ENCODE measurements around the gene CASD1.

The CASD1 gene

DNA sequence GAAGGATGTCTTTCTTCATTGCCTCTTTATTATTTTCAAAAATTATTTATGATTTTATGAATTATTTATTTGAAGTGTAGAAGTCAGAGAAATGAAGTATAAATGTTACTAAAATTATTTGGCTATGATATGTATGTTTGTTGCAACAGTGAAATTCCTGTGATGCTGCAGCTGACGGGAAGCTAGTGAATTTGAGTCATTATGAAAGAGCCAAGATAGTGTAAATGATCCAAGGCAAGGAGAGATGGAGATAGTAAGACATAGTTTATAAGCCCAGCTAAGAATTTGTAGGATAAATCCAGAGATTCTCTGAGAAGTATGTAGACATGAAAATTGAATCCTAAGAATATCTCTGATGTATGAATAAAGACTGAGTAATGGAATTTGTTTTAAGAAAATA is 30.8 kb downstream of the CASD1 start:
- no peak for ATAC-seq (ENCODE audit: low read depth)
- TF ChIP-seq, protein P1, sequence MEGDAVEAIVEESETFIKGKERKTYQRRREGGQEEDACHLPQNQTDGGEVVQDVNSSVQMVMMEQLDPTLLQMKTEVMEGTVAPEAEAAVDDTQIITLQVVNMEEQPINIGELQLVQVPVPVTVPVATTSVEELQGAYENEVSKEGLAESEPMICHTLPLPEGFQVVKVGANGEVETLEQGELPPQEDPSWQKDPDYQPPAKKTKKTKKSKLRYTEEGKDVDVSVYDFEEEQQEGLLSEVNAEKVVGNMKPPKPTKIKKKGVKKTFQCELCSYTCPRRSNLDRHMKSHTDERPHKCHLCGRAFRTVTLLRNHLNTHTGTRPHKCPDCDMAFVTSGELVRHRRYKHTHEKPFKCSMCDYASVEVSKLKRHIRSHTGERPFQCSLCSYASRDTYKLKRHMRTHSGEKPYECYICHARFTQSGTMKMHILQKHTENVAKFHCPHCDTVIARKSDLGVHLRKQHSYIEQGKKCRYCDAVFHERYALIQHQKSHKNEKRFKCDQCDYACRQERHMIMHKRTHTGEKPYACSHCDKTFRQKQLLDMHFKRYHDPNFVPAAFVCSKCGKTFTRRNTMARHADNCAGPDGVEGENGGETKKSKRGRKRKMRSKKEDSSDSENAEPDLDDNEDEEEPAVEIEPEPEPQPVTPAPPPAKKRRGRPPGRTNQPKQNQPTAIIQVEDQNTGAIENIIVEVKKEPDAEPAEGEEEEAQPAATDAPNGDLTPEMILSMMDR (IDR thresholded peaks at IDR 0.05; ENCODE audit: poor library complexity, severe bottlenecking), result no peak
- DNase-seq (ENCODE audit: low spot score), result no peak
- Histone ChIP-seq H3K36me3 (ENCODE audit: low read depth) (peaks cover 9% of the 10 kb centered on the region), H3K9me3 (ENCODE audit: severe bottlenecking) (no peaks in the 10 kb centered on the region), H3K4me1 (ENCODE audit: insufficient read depth, poor library complexity, severe bottlenecking) (no peaks in the 10 kb centered on the region), H3K27ac (ENCODE audit: poor library complexity, severe bottlenecking) (no peak overlapping the region), H3K4me3 (ENCODE audit: severe bottlenecking) (no peak overlapping the region), H3K27me3 (ENCODE audit: insufficient read depth, poor library complexity, severe bottlenecking) (no peaks in the 10 kb centered on the region)

DNA sequence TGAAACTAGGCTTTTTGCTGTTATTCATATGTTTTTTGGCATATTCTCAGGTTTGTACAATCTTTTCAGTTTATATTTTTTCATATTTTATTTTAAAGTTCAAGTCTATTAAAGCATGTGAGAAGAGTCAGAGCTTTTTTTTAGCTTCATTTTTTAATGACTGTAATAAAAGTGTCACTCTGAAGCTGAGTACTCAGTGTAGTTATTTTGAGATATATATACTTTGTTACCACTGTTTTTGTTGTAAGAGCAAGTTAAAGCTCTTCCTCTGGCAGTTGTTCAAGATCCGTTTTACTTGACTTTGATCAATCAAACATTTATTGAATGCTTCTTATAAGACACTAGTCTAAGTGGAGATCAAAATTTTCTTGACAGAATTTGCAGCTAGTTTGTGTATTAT is 37.5 kb downstream of the CASD1 start:
- H3K27me3 ChIP-seq (ENCODE audit: insufficient read depth, poor library complexity, severe bottlenecking), result no peaks in the 10 kb centered on the region
- ATAC-seq (ENCODE audit: low read depth), result no peak
- DNase-seq (ENCODE audit: low spot score), result no peak
- H3K36me3 ChIP-seq (ENCODE audit: low read depth), result peaks cover 4% of the 10 kb centered on the region; the same call in 1 of the 2 replicates
- no peaks in the 10 kb centered on the region for H3K9me3 ChIP-seq (ENCODE audit: severe bottlenecking)
- H3K27ac ChIP-seq (ENCODE audit: poor library complexity, severe bottlenecking), result no peak overlapping the region
- TF ChIP-seq, protein P1 (IDR thresholded peaks at IDR 0.05; ENCODE audit: poor library complexity, severe bottlenecking), result no peak
- H3K4me1 ChIP-seq (ENCODE audit: insufficient read depth, poor library complexity, severe bottlenecking), result no peaks in the 10 kb centered on the region
- H3K4me3 ChIP-seq (ENCODE audit: severe bottlenecking), result no peak overlapping the region

DNA sequence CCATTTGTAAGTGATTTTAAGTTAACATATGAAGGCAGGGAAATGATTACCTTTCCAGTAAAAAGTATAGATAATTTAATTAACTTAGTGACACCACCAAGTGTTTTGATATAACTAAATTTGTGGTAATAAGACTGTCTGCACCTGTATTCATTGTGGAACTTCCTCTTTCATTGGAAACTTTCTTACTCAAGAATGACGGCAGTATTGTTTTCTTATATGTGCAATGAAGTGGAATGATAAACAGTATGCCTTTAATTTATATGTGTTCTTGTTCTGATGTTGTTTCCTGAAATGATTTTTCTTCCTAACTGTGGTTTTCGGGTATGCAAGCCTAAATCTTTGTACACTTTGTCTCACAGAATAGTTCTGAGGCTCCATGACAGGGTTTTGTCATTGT is 46.4 kb downstream of the CASD1 start:
- ATAC-seq (ENCODE audit: low read depth), result no peak
- no peak overlapping the region for H3K27ac ChIP-seq (ENCODE audit: poor library complexity, severe bottlenecking)
- TF ChIP-seq, protein P1 (IDR thresholded peaks at IDR 0.05; ENCODE audit: poor library complexity, severe bottlenecking), result no peak

DNA sequence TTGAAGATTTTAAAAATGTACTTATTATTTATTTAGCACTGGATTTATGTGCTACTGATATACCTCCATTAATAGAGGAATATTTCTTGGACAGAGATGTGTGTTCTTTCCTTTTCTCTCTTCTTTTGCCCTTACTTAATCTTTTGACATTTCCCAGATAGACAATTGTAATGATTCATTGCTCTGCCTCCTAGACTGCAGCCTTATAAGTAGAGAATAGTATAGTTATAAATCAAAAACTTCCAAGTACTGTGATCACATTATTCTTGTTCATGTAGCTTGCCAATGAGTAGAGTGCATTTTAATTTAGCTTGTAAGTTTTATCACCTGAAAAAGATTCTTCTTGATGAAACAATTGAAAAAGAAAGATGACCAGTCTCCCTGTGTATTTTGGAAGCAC is 47.6 kb downstream of the CASD1 start:
- TF ChIP-seq, protein P1 (IDR thresholded peaks at IDR 0.05; ENCODE audit: poor library complexity, severe bottlenecking), result no peak
- H3K9me3 ChIP-seq (ENCODE audit: severe bottlenecking), result no peaks in the 10 kb centered on the region
- H3K27ac ChIP-seq (ENCODE audit: poor library complexity, severe bottlenecking), result no peak overlapping the region
- DNase-seq (ENCODE audit: low spot score), result no peak
- H3K4me3 ChIP-seq (ENCODE audit: severe bottlenecking), result no peak overlapping the region
- H3K27me3 ChIP-seq (ENCODE audit: insufficient read depth, poor library complexity, severe bottlenecking), result no peaks in the 10 kb centered on the region
- H3K36me3 ChIP-seq (ENCODE audit: low read depth), result peaks cover 2% of the 10 kb centered on the region; the same call in 1 of the 2 replicates
- no peaks in the 10 kb centered on the region for H3K4me1 ChIP-seq (ENCODE audit: insufficient read depth, poor library complexity, severe bottlenecking)
- no peak for ATAC-seq (ENCODE audit: low read depth)

More for the DNA sequence above, 46.4 kb downstream of the CASD1 start:
- no peaks in the 10 kb centered on the region for H3K9me3 ChIP-seq (ENCODE audit: severe bottlenecking)
- no peak overlapping the region for H3K4me3 ChIP-seq (ENCODE audit: severe bottlenecking)
- DNase-seq (ENCODE audit: low spot score), result no peak
- H3K27me3 ChIP-seq (ENCODE audit: insufficient read depth, poor library complexity, severe bottlenecking), result no peaks in the 10 kb centered on the region
- peaks cover 2% of the 10 kb centered on the region; the same call in 1 of the 2 replicates for H3K36me3 ChIP-seq (ENCODE audit: low read depth)
- H3K4me1 ChIP-seq (ENCODE audit: insufficient read depth, poor library complexity, severe bottlenecking), result no peaks in the 10 kb centered on the region

DNA sequence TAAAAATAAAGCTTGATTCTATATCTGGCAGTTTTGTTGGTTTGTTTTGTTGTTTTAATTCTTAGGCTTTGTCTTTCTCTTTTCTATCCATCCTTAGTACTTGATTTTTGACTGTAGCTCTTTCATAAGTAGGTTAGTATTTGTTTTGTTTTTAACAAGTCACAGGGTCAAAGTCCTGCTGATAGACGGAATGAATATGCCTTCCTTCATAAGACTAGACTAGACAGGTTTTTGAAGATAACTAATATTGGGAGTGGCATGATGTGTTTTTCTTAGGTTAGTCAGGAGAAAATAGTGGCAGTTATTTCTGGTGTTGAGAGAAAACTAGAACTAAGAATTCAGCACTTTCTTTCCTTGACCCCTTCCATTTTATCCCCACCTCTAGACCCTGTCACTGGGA is 50.4 kb downstream of the CASD1 start:
- Histone ChIP-seq H3K27ac (ENCODE audit: poor library complexity, severe bottlenecking) (no peak overlapping the region), H3K36me3 (ENCODE audit: low read depth) (no peaks in the 10 kb centered on the region; the same call in 1 of the 2 replicates), H3K27me3 (ENCODE audit: insufficient read depth, poor library complexity, severe bottlenecking) (no peaks in the 10 kb centered on the region), H3K9me3 (ENCODE audit: severe bottlenecking) (no peaks in the 10 kb centered on the region), H3K4me1 (ENCODE audit: insufficient read depth, poor library complexity, severe bottlenecking) (no peaks in the 10 kb centered on the region), H3K4me3 (ENCODE audit: severe bottlenecking) (no peak overlapping the region)
- ATAC-seq (ENCODE audit: low read depth), result no peak
- DNase-seq (ENCODE audit: low spot score), result no peak
- TF ChIP-seq, protein P1 (IDR thresholded peaks at IDR 0.05; ENCODE audit: poor library complexity, severe bottlenecking), result no peak

Measured in RWPE2 (cell line).